A549 (cell line): ENCODE data around the gene PNPLA8. TPM values are rescaled to one million over a fixed set of nuclear protein-coding genes. Genes with fewer than 3 reads are reported as not detected.

ENCODE experiments used
- ATAC-seq, 2 experiments: fragments of 200-7000 bp in 1 of 2; fragments of >200 bp in 1 of 2; cut with Nextera tagmentation in 1 of 2; cut with Tn5 transposase in 1 of 2; 3 replicates each; pipeline versions ENCODE4 v1.8.0 to v1.9.1; 2018 to 2020; ENCODE audit warnings: mild to moderate bottlenecking in 1 of 2, moderate library complexity in 1 of 2
- CTCF ChIA-PET: fragments of 300-600 bp; sonication (Branson Sonifier 250); formaldehyde crosslinking; extraction: SDS; loops from one replicate; lab custom pipeline; 2021; ENCODE audit warnings: antibody characterized with exemption, inconsistent platforms; lab: Yijun Ruan, JAX
- POLR2A ChIA-PET: fragments of 350-600 bp; formaldehyde crosslinking; extraction: SDS; loops from one replicate; lab custom pipeline; 2021; ENCODE audit warnings: antibody characterized with exemption, inconsistent platforms; lab: Yijun Ruan, JAX
- DNase-seq, 2 experiments: peaks; one replicate each; pipeline versions ENCODE4 v3.0.0 to v3.0.0-alpha.2; 2011 to 2016; ENCODE audit warnings: low read depth in 1 of 2, low spot score in 1 of 2
- FAIRE-seq: peaks from 2 replicates; lab custom pipeline; 2011; peaks lifted over from hg19 to GRCh38; lab: Jason Lieb, UNC
- H3K27ac ChIP-seq, 2 experiments: fragments of >200 bp; sonication (Bioruptor Twin); formaldehyde crosslinking; 3 replicates each; pipeline ENCODE4 v1.5.1; 2016 to 2017
- H3K4me1 ChIP-seq: fragments of >200 bp; sonication (Bioruptor Twin); formaldehyde crosslinking; 3 replicates; pipeline ENCODE4 v1.6.1; 2016
- H3K4me2 ChIP-seq: fragments of >200 bp; sonication (Bioruptor Twin); formaldehyde crosslinking; 3 replicates; pipeline ENCODE4 v1.6.1; 2016
- H3K4me3 ChIP-seq: fragments of >200 bp; sonication (Bioruptor Twin); formaldehyde crosslinking; 3 replicates; pipeline ENCODE4 v1.5.1; 2016
- H3K9me3 ChIP-seq: fragments of >200 bp; sonication (Bioruptor Twin); formaldehyde crosslinking; 3 replicates; pipeline ENCODE4 v1.6.1; 2016
- CBX2 ChIP-seq: fragments of 200-600 bp; sonication (generic); IDR thresholded peaks from 2 replicates; pipeline ENCODE4 v1.6.1; 2016; ENCODE audit warnings: low read depth, mild to moderate bottlenecking, borderline replicate concordance
- E2F6 ChIP-seq: IDR thresholded peaks from 2 replicates; pipeline ENCODE4 v1.6.1; 2012; ENCODE audit warnings: low read depth, borderline replicate concordance
- EHF ChIP-seq: fragments of 250-450 bp; sonication (Bioruptor Pico); IDR thresholded peaks from 2 replicates; pipeline ENCODE4 v1.5.0; 2020; ENCODE audit warnings: mild to moderate bottlenecking
- FOSB ChIP-seq: fragments of 250-450 bp; sonication (Bioruptor Pico); IDR thresholded peaks from 2 replicates; pipeline ENCODE4 v1.5.0; 2020; ENCODE audit warnings: mild to moderate bottlenecking, moderate library complexity
- HEYL ChIP-seq: fragments of 250-450 bp; sonication (Bioruptor Pico); IDR thresholded peaks from 2 replicates; pipeline ENCODE4 v1.8.0; 2021; ENCODE audit warnings: mild to moderate bottlenecking, moderate library complexity
- HMGXB4 ChIP-seq: fragments of 250-450 bp; sonication (Bioruptor Pico); IDR thresholded peaks from 2 replicates; pipeline ENCODE4 v1.5.0; 2021; ENCODE audit warnings: mild to moderate bottlenecking, moderate library complexity, borderline replicate concordance
- HOXA7 ChIP-seq: fragments of 250-450 bp; sonication (Bioruptor Pico); IDR thresholded peaks from 2 replicates; pipeline ENCODE4 v1.5.0; 2020; ENCODE audit warnings: mild to moderate bottlenecking, moderate library complexity
- HOXB5 ChIP-seq: fragments of 250-450 bp; sonication (Bioruptor Pico); IDR thresholded peaks from 2 replicates; pipeline ENCODE4 v1.5.0; 2020; ENCODE audit warnings: mild to moderate bottlenecking, moderate library complexity
- JUNB ChIP-seq: fragments of >200 bp; sonication (Bioruptor Twin); formaldehyde crosslinking; IDR thresholded peaks from 2 replicates; pipeline ENCODE4 v1.6.1; 2016
- KDM5A ChIP-seq: fragments of 200-600 bp; sonication (generic); IDR thresholded peaks from 2 replicates; pipeline ENCODE4 v1.6.1; 2016; ENCODE audit warnings: antibody characterized with exemption, mild to moderate bottlenecking
- MAFK ChIP-seq: fragments of 450-650 bp; IDR thresholded peaks from 2 replicates; pipeline ENCODE4 v1.6.1; 2014; ENCODE audit not compliant: partially characterized antibody
- MYC ChIP-seq: IDR thresholded peaks from 2 replicates; pipeline ENCODE4 v1.6.1; 2012; ENCODE audit warnings: mild to moderate bottlenecking, inconsistent platforms, low read length, improper control_type of control experiment, borderline replicate concordance
- NR3C1 ChIP-seq: fragments of >200 bp; sonication (Bioruptor Twin); formaldehyde crosslinking; IDR thresholded peaks from 3 replicates; pipeline ENCODE4 v1.6.1; 2017
- POLR2A ChIP-seq: IDR thresholded peaks from 2 replicates; pipeline ENCODE4 v1.6.1; 2012; ENCODE audit warnings: mild to moderate bottlenecking, low read length
- REST ChIP-seq: fragments of 200-600 bp; sonication (generic); IDR thresholded peaks from 2 replicates; pipeline ENCODE4 v1.6.1; 2016; ENCODE audit warnings: antibody characterized with exemption, mild to moderate bottlenecking, moderate library complexity
- RNF2 ChIP-seq: fragments of 200-600 bp; sonication (generic); IDR thresholded peaks from 2 replicates; pipeline ENCODE4 v1.6.1; 2016; ENCODE audit warnings: low read depth, mild to moderate bottlenecking, antibody characterized with exemption, moderate library complexity, borderline replicate concordance
- SMC3 ChIP-seq: fragments of >200 bp; sonication (Bioruptor Twin); formaldehyde crosslinking; IDR thresholded peaks from 3 replicates; pipeline ENCODE4 v1.6.1; 2018; ENCODE audit warnings: inconsistent platforms
- TP53 ChIP-seq: fragments of 250-450 bp; sonication (Bioruptor Pico); IDR thresholded peaks from 2 replicates; pipeline ENCODE4 v1.5.0; 2021; ENCODE audit warnings: mild to moderate bottlenecking, moderate library complexity
- USF2 ChIP-seq: fragments of 450-650 bp; IDR thresholded peaks from 2 replicates; pipeline ENCODE4 v1.6.1; 2014; ENCODE audit warnings: antibody characterized with exemption
- ZNF302 ChIP-seq: fragments of 250-450 bp; sonication (Bioruptor Pico); IDR thresholded peaks from 2 replicates; pipeline ENCODE4 v1.9.0; 2021; ENCODE audit warnings: inconsistent platforms, mild to moderate bottlenecking, moderate library complexity
- WGBS: methylation state at CpG from one replicate; pipeline ENCODE4 v1.1.6; 2017; ENCODE audit errors: missing lambda C conversion rate; 5-methylcytosine and 5-hydroxymethylcytosine counted together
- polyA plus RNA-seq, 4 experiments: library from polyadenylated mRNA; depleted of rRNA in 3 of 4; stranded (reverse); fragments of >200 nt; fragmentation: RNase III in 1 of 4; extraction: RNeasy Plus Mini Kit Qiagen cat#74134 plus additional on column Dnase treatment in 1 of 4; gene quantifications; 2 replicates in 3 of 4; 3 replicates in 1 of 4; pipeline ENCODE4 v1.2.3, GENCODE V29; 2011 to 2017
- TF ChIP-seq, protein P1 (sequence below): fragments of >200 bp; sonication (Bioruptor Twin); formaldehyde crosslinking; IDR thresholded peaks from 3 replicates; pipeline ENCODE4 v1.5.1; 2016
- TF ChIP-seq, protein P2 (sequence below): fragments of >200 bp; sonication (Bioruptor Twin); formaldehyde crosslinking; IDR thresholded peaks from 3 replicates; pipeline ENCODE4 v1.6.1; 2016

Gene PNPLA8
- polyA plus RNA-seq, 2 of the 4 experiments (the other 2 are of a cell fraction) = 16.1 to 29.6 TPM

DNA sequence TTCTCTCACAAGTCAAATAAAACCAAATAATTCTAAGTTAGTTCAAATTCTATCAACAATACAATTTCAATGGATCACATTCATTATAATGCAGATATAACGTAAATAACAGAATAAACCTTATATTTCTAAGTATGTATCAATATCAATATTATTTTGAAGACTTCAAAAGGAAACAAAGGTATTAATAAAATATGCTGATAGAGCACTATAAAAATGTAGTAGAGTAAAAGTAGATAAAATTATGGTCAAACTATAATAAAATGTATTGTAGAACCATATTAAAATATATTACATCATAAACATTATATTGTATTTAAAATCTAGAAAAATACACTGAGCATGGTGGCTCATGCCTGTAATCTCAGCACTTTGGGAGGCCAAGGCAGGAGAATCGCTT lies 46.2 kb downstream of the PNPLA8 start:
- Histone ChIP-seq H3K4me2 (no peak overlapping the region), H3K4me1 (no peaks in the 10 kb centered on the region), H3K27ac (no peak overlapping the region), H3K4me3 (no peak overlapping the region), H3K9me3 (no peaks in the 10 kb centered on the region)
- ATAC-seq (no peak), FAIRE-seq (no peak), DNase-seq (no peak)
- 93% methylated on average over 2 of the region's 2 CpGs for WGBS
- TF ChIP-seq E2F6 (no peak), MAFK (peak; percentile 56)
- POLR2A ChIA-PET = no interaction called here
- CTCF ChIA-PET = no interaction called here

- ChIA-PET CTCF (no interaction called here), POLR2A (no interaction called here)
- Histone ChIP-seq H3K9me3 (no peaks in the 10 kb centered on the region), H3K4me2 (no peak overlapping the region), H3K4me1 (no peaks in the 10 kb centered on the region), H3K27ac (no peak overlapping the region), H3K4me3 (no peak overlapping the region)
- ATAC-seq (no peak), FAIRE-seq (no peak), DNase-seq (no peak)
- TF ChIP-seq POLR2A (no peak), HMGXB4 (CRISPR knock-in tag) (no peak), EHF (CRISPR knock-in tag) (no peak)
- TF ChIP-seq, protein P1, sequence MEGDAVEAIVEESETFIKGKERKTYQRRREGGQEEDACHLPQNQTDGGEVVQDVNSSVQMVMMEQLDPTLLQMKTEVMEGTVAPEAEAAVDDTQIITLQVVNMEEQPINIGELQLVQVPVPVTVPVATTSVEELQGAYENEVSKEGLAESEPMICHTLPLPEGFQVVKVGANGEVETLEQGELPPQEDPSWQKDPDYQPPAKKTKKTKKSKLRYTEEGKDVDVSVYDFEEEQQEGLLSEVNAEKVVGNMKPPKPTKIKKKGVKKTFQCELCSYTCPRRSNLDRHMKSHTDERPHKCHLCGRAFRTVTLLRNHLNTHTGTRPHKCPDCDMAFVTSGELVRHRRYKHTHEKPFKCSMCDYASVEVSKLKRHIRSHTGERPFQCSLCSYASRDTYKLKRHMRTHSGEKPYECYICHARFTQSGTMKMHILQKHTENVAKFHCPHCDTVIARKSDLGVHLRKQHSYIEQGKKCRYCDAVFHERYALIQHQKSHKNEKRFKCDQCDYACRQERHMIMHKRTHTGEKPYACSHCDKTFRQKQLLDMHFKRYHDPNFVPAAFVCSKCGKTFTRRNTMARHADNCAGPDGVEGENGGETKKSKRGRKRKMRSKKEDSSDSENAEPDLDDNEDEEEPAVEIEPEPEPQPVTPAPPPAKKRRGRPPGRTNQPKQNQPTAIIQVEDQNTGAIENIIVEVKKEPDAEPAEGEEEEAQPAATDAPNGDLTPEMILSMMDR = no peak
- WGBS = 91% methylated on average over 5 of the region's 5 CpGs
These were observed 46.8 kb downstream of the PNPLA8 start for GRCh38 chr7:108479118-108479517.

DNA sequence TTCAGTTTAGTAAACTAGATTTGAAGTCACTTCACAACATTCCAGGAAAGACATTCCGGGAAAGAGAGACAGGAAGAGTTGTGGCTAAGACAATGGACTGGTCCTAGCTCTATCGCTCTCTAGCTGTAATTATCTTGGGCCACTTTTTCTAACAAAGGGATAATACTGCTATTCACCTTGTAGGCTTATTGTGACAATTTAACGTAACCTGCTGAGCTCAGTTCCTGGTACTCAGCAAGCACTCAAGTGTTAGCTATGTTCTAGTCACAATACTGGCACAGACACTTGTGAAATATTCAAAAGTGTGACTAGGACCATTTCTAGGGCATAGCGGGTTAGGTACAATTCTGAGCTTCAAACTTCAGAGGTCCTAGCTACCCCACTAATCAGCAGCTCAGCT lies 57.7 kb downstream of the PNPLA8 start:
- no peak overlapping the region for H3K4me3 ChIP-seq
- POLR2A ChIA-PET = no interaction called here
- H3K9me3 ChIP-seq = no peaks in the 10 kb centered on the region
- H3K27ac ChIP-seq = no peak overlapping the region
- TF ChIP-seq POLR2A = no peak
- no peak for TF ChIP-seq RNF2
- TF ChIP-seq CBX2 = no peak
- TF ChIP-seq REST = no peak
- no peak for TF ChIP-seq HEYL
- TF ChIP-seq TP53 = no peak
- TF ChIP-seq KDM5A = no peak
- no peak for TF ChIP-seq SMC3
- no peak for TF ChIP-seq HOXA7 (CRISPR knock-in tag)
- TF ChIP-seq NR3C1 = no peak
- TF ChIP-seq E2F6 = no peak
- no peak for TF ChIP-seq JUNB
- no peak for TF ChIP-seq HOXB5 (CRISPR knock-in tag)
- no peak for TF ChIP-seq ZNF302 (CRISPR knock-in tag)
- TF ChIP-seq, protein P2, sequence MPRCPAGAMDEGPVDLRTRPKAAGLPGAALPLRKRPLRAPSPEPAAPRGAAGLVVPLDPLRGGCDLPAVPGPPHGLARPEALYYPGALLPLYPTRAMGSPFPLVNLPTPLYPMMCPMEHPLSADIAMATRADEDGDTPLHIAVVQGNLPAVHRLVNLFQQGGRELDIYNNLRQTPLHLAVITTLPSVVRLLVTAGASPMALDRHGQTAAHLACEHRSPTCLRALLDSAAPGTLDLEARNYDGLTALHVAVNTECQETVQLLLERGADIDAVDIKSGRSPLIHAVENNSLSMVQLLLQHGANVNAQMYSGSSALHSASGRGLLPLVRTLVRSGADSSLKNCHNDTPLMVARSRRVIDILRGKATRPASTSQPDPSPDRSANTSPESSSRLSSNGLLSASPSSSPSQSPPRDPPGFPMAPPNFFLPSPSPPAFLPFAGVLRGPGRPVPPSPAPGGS = no peak
- TF ChIP-seq EHF (CRISPR knock-in tag) = no peak
- no peak for TF ChIP-seq USF2
- TF ChIP-seq MYC = no peak
- no peak for TF ChIP-seq FOSB
- no peaks in the 10 kb centered on the region for H3K4me1 ChIP-seq
- CTCF ChIA-PET = interaction anchor here (1.7 to 3.5 kb wide), 3 partner anchors 10 to 288 kb away, joined by 6 to 16 read pairs (median 9); no protein-coding TSS in a partner anchor
- 92% methylated on average over 4 of the region's 4 CpGs for WGBS
- H3K4me2 ChIP-seq = no peak overlapping the region
- peak in 1 of 2 experiments; percentile 21; a peak in 1 of 6 replicates for ATAC-seq
- no peak for FAIRE-seq
- DNase-seq = no peak
